ENCODE data around the gene HCN2. TPM values are rescaled to one million over a fixed set of nuclear protein-coding genes. Genes with fewer than 3 reads are reported as not detected.

The HCN2 gene
- total RNA-seq = under 1 TPM in 2 of 3 donors, not detected in 1; under 0.01 to 0.44 TPM

DNA sequence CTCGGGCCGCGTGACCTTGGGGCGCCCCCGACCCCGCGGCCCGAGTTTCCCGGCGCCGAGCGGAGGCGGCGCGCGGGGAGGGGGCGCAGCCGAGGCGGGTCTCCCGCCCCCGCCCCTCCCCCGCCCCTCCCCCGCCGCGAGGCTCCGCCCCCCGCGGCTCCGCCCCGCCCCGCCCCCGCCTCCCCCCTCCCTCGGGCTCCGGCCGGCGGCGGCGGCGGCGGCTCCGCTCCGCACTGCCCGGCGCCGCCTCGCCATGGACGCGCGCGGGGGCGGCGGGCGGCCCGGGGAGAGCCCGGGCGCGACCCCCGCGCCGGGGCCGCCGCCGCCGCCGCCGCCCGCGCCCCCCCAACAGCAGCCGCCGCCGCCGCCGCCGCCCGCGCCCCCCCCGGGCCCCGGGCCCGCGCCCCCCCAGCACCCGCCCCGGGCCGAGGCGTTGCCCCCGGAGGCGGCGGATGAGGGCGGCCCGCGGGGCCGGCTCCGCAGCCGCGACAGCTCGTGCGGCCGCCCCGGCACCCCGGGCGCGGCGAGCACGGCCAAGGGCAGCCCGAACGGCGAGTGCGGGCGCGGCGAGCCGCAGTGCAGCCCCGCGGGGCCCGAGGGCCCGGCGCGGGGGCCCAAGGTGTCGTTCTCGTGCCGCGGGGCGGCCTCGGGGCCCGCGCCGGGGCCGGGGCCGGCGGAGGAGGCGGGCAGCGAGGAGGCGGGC lies at the start of gene HCN2:
HCN2 (plus strand) TSS at position 189 of the 703 bp plus-strand sequence; CDS start at position 254, 65 bp downstream.
- Histone ChIP-seq H3K4me3 (peak within 1 kb of the TSS in 2 of 3 donors; percentile 16 to 52), H3K9me3 (no peaks in the 10 kb centered on the region), H3K36me3 (no peaks in the 10 kb centered on the region), H3K4me1 (peaks cover 6 to 7% of the 10 kb centered on the region in 2 donors), H3K27ac (no peak within 1 kb of the TSS), H3K27me3 (peaks cover 17 to 64% of the 10 kb centered on the region in 2 donors)
- intact Hi-C loops (cut with DNase I; ENCODE audit: low total_unique reads) = no loop called here
- DNase-seq (ENCODE audit: low spot score in 2 of 2) = no peak
- TF ChIP-seq POLR2A (IDR thresholded peaks at IDR 0.05) (no peak), CTCF (IDR thresholded peaks at IDR 0.05) (no peak), POLR2AphosphoS5 (IDR thresholded peaks at IDR 0.05) (no peak)

- TF ChIP-seq POLR2A (IDR thresholded peaks at IDR 0.05) (no peak), CTCF (IDR thresholded peaks at IDR 0.05) (no peak)
- Histone ChIP-seq H3K4me1 (no peaks in the 10 kb centered on the region), H3K27ac (no peak overlapping the region), H3K9me3 (no peaks in the 10 kb centered on the region), H3K27me3 (no peaks in the 10 kb centered on the region), H3K4me3 (no peak overlapping the region), H3K36me3 (no peaks in the 10 kb centered on the region)
- no peak for DNase-seq (ENCODE audit: low spot score in 2 of 2)
- intact Hi-C loops (cut with DNase I; ENCODE audit: low total_unique reads) = no loop called here
Measured at GRCh38 chr19:540867-541637, 48.6 kb upstream of the HCN2 start.

GRCh38 chr19:541699-542098 lies 48.0 kb upstream of the HCN2 start:
- Histone ChIP-seq H3K27ac (no peak overlapping the region), H3K4me3 (no peak overlapping the region), H3K36me3 (no peaks in the 10 kb centered on the region), H3K4me1 (no peaks in the 10 kb centered on the region), H3K27me3 (no peaks in the 10 kb centered on the region), H3K9me3 (no peaks in the 10 kb centered on the region)
- intact Hi-C loops (cut with DNase I; ENCODE audit: low total_unique reads) = no loop called here
- no peak for DNase-seq (ENCODE audit: low spot score in 2 of 2)
- TF ChIP-seq POLR2A (IDR thresholded peaks at IDR 0.05) = no peak
- no peak for TF ChIP-seq POLR2AphosphoS5 (IDR thresholded peaks at IDR 0.05)
- TF ChIP-seq CTCF (IDR thresholded peaks at IDR 0.05) = no peak

- TF ChIP-seq POLR2A (IDR thresholded peaks at IDR 0.05) (no peak), POLR2AphosphoS5 (IDR thresholded peaks at IDR 0.05) (no peak), CTCF (IDR thresholded peaks at IDR 0.05) (no peak)
- no peaks in the 10 kb centered on the region for H3K36me3 ChIP-seq
- no peak overlapping the region for H3K27ac ChIP-seq
- intact Hi-C loops (cut with DNase I; ENCODE audit: low total_unique reads) = no loop called here
- no peak overlapping the region for H3K4me3 ChIP-seq
- H3K9me3 ChIP-seq = no peaks in the 10 kb centered on the region
- H3K4me1 ChIP-seq = no peaks in the 10 kb centered on the region
- H3K27me3 ChIP-seq = peaks cover 0 to 2% of the 10 kb centered on the region in 2 donors
- no peak for DNase-seq (ENCODE audit: low spot score in 2 of 2)
Measured at GRCh38 chr19:542173-542866, 47.4 kb upstream of the HCN2 start.

Data from breast epithelium (tissue), 4 donors.